ENCODE results near the gene MATR3.

MATR3 gene

GRCh38 chr5:139293507-139294373 lies at the start of gene MATR3:
TSS of gene MATR3 (plus strand) at chr5:139293740. CDS start at chr5:139307416, 13,676 bp downstream.
- peak; percentile 95 for DNase-seq (ENCODE audit: insufficient read length, low spot score)
- TF ChIP-seq CTCF (IDR thresholded peaks at IDR 0.05; ENCODE audit: insufficient read depth, missing control alignments) = no peak
- FAIRE-seq = no peak

- TF ChIP-seq CTCF (IDR thresholded peaks at IDR 0.05; ENCODE audit: insufficient read depth, missing control alignments) = no peak
- FAIRE-seq = no peak
- DNase-seq (ENCODE audit: insufficient read length, low spot score) = no peak
These were observed 47.8 kb upstream of the MATR3 start for GRCh38 chr5:139245637-139246339.

- no peak for DNase-seq (ENCODE audit: insufficient read length, low spot score)
- TF ChIP-seq CTCF (IDR thresholded peaks at IDR 0.05; ENCODE audit: insufficient read depth, missing control alignments) = no peak
- FAIRE-seq = no peak
These were observed 47.1 kb upstream of the MATR3 start for GRCh38 chr5:139246394-139246793.

GRCh38 chr5:139248826-139249453 lies 44.6 kb upstream of the MATR3 start:
- no peak for FAIRE-seq
- TF ChIP-seq CTCF (IDR thresholded peaks at IDR 0.05; ENCODE audit: insufficient read depth, missing control alignments) = no peak

GRCh38 chr5:139251281-139251687 lies 42.3 kb upstream of the MATR3 start:
- DNase-seq (ENCODE audit: insufficient read length, low spot score) (no peak), FAIRE-seq (no peak)
- no peak for TF ChIP-seq CTCF (IDR thresholded peaks at IDR 0.05; ENCODE audit: insufficient read depth, missing control alignments)

More at GRCh38 chr5:139248826-139249453, 44.6 kb upstream of the MATR3 start:
- DNase-seq (ENCODE audit: insufficient read length, low spot score) = no peak

GRCh38 chr5:139251695-139252288 lies 41.7 kb upstream of the MATR3 start:
- FAIRE-seq = no peak
- no peak for DNase-seq (ENCODE audit: insufficient read length, low spot score)
- no peak for TF ChIP-seq CTCF (IDR thresholded peaks at IDR 0.05; ENCODE audit: insufficient read depth, missing control alignments)

Data from D721Med (cell line).